Activated CD4-positive, alpha-beta memory T cell treated with anti-CD3 and anti-CD28 coated beads, Interleukin-2, amount 10 ng/mL, durations not matched to agents 7 days and 5 days (primary cell): ENCODE results near the gene USP36. TPM values are rescaled to one million over a fixed set of nuclear protein-coding genes. Genes with fewer than 3 reads are reported as not detected.
A peak's percentile ranks its signal among the peaks of the same experiment; 100 is the strongest.

Experiments
- CTCF ChIA-PET: fragments of 350-600 bp; sonication (Branson Sonifier 250); formaldehyde crosslinking; loops from one replicate; lab custom pipeline; 2021; ENCODE audit warnings: antibody characterized with exemption, inconsistent platforms; lab: Charles Lee
- POLR2A ChIA-PET: fragments of 350-600 bp; sonication (Branson Sonifier 250); formaldehyde crosslinking; loops from one replicate; lab custom pipeline; 2021; ENCODE audit warnings: antibody characterized with exemption; lab: Charles Lee
- DNase-seq: peaks from one replicate; pipeline ENCODE4 v3.0.0-alpha.2; 2020
- H3K27ac Mint-ChIP-seq: one replicate; pipeline ENCODE4 v1.8.0; 2021; ENCODE audit warnings: mild to moderate bottlenecking, mixed read lengths
- H3K27me3 Mint-ChIP-seq: one replicate; pipeline ENCODE4 v1.8.0; 2021; ENCODE audit warnings: mixed read lengths
- H3K36me3 Mint-ChIP-seq: one replicate; pipeline ENCODE4 v1.8.0; 2021; ENCODE audit warnings: low read depth, mixed read lengths
- H3K4me1 Mint-ChIP-seq: one replicate; pipeline ENCODE4 v1.8.0; 2021; ENCODE audit warnings: mixed read lengths
- H3K4me3 Mint-ChIP-seq: one replicate; pipeline ENCODE4 v1.8.0; 2021; ENCODE audit warnings: mild to moderate bottlenecking, mixed read lengths
- H3K9me3 Mint-ChIP-seq: one replicate; pipeline ENCODE4 v1.8.0; 2021; ENCODE audit warnings: mixed read lengths
- total RNA-seq, 2 experiments: library from RNA; stranded (reverse); gene quantifications; one replicate each; pipeline ENCODE4 v1.2.3, GENCODE V29; 2021

The USP36 gene
- total RNA-seq, 2 experiments from 2014 or later = 95.4 to 96.8 TPM

GRCh38 chr17:78791840-78792709 lies 48.5 kb downstream of the USP36 start:
- CTCF ChIA-PET = no interaction called here
- peaks cover 56% of the 10 kb centered on the region for H3K36me3 Mint-ChIP-seq

GRCh38 chr17:78790552-78790951 lies 50.1 kb downstream of the USP36 start:
- no peak overlapping the region for H3K4me3 Mint-ChIP-seq

More at GRCh38 chr17:78791840-78792709, 48.5 kb downstream of the USP36 start:
- peak overlapping the region; percentile 50 for H3K27ac Mint-ChIP-seq
- no peaks in the 10 kb centered on the region for H3K27me3 Mint-ChIP-seq
- no peak for DNase-seq
- POLR2A ChIA-PET = interaction anchor here (3.8 to 29.2 kb wide), 2 partner anchors 12 to 31 kb away, joined by 28 to 861 read pairs; no protein-coding TSS in a partner anchor
- H3K4me1 Mint-ChIP-seq = peaks cover 67% of the 10 kb centered on the region
- H3K4me3 Mint-ChIP-seq = no peak overlapping the region
- H3K9me3 Mint-ChIP-seq = no peaks in the 10 kb centered on the region

GRCh38 chr17:78789663-78790181 lies 50.9 kb downstream of the USP36 start:
- POLR2A ChIA-PET = interaction anchor here (0.8 to 29.2 kb wide), 8 partner anchors 9 to 30 kb away, joined by 3 to 861 read pairs (median 6); no protein-coding TSS in a partner anchor
- H3K27me3 Mint-ChIP-seq = no peaks in the 10 kb centered on the region
- peaks cover 34% of the 10 kb centered on the region for H3K36me3 Mint-ChIP-seq
- CTCF ChIA-PET = interaction anchor here (0.9 to 1.5 kb wide), 5 partner anchors 10 to 52 kb away, joined by 3 to 10 read pairs (median 3); no protein-coding TSS in a partner anchor
- no peak overlapping the region for H3K4me3 Mint-ChIP-seq
- peak overlapping the region; percentile 82 for H3K27ac Mint-ChIP-seq
- H3K4me1 Mint-ChIP-seq = peaks cover 65% of the 10 kb centered on the region
- H3K9me3 Mint-ChIP-seq = no peaks in the 10 kb centered on the region
- no peak for DNase-seq

More at GRCh38 chr17:78790552-78790951, 50.1 kb downstream of the USP36 start:
- ChIA-PET POLR2A (interaction anchor here (0.5 to 29.2 kb wide), 6 partner anchors 10 to 93 kb away, joined by 3 to 861 read pairs (median 10); no protein-coding TSS in a partner anchor), CTCF (interaction anchor here (0.7 to 1.1 kb wide), 3 partner anchors 9 to 256 kb away, joined by 3 read pairs; no protein-coding TSS in a partner anchor)
- DNase-seq = no peak
- peaks cover 64% of the 10 kb centered on the region for H3K4me1 Mint-ChIP-seq
- H3K27ac Mint-ChIP-seq = peak overlapping the region; percentile 19
- H3K36me3 Mint-ChIP-seq = peaks cover 42% of the 10 kb centered on the region
- no peaks in the 10 kb centered on the region for H3K9me3 Mint-ChIP-seq
- no peaks in the 10 kb centered on the region for H3K27me3 Mint-ChIP-seq

GRCh38 chr17:78789149-78789662 lies 51.4 kb downstream of the USP36 start:
- POLR2A ChIA-PET = interaction anchor here (1.0 to 29.2 kb wide), 7 partner anchors 9 to 30 kb away, joined by 3 to 861 read pairs (median 6); no protein-coding TSS in a partner anchor
- Mint-ChIP-seq H3K9me3 (no peaks in the 10 kb centered on the region), H3K4me3 (no peak overlapping the region), H3K27me3 (no peaks in the 10 kb centered on the region), H3K36me3 (peaks cover 30% of the 10 kb centered on the region), H3K27ac (peak overlapping the region; percentile 82), H3K4me1 (peaks cover 67% of the 10 kb centered on the region)
- DNase-seq = no peak
- CTCF ChIA-PET = interaction anchor here (0.9 to 1.5 kb wide), 5 partner anchors 11 to 53 kb away, joined by 3 to 10 read pairs (median 3); no protein-coding TSS in a partner anchor

- no peaks in the 10 kb centered on the region for H3K9me3 Mint-ChIP-seq
- CTCF ChIA-PET = interaction anchor here (1.5 kb wide), 1 partner anchor 16 kb away, joined by 3 read pairs; no protein-coding TSS in a partner anchor
- POLR2A ChIA-PET = interaction anchor here (1.0 to 29.2 kb wide), 5 partner anchors 10 to 31 kb away, joined by 3 to 861 read pairs (median 5); no protein-coding TSS in a partner anchor
- H3K4me1 Mint-ChIP-seq = peaks cover 70% of the 10 kb centered on the region
- no peak overlapping the region for H3K27ac Mint-ChIP-seq
- no peaks in the 10 kb centered on the region for H3K27me3 Mint-ChIP-seq
- no peak for DNase-seq
- no peak overlapping the region for H3K4me3 Mint-ChIP-seq
- peaks cover 29% of the 10 kb centered on the region for H3K36me3 Mint-ChIP-seq
These were observed 52.2 kb downstream of the USP36 start for GRCh38 chr17:78788451-78788850.

DNA sequence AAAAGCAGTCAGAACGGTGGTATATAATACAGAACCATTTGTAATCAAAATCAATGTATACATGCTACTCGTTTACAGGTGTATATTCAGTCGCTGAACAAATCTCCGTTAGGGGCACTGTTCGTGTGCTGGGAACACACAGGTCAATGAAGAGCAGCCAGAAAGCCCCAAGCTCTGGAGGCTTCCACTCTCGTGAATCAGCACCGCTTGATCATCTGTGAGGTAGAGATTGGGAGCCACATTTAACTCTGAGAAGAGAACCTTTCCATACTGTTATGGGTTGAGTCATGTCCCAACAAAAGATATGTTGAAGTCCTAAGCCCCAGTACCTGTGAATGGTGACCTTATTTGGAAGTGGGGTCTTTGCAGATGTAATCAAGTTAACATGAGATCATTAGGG lies 53.2 kb downstream of the USP36 start:
- POLR2A ChIA-PET = interaction anchor here (0.6 to 29.2 kb wide), 2 partner anchors 9 to 26 kb away, joined by 3 to 861 read pairs; no protein-coding TSS in a partner anchor

GRCh38 chr17:78785663-78786057 lies 55.0 kb downstream of the USP36 start:
- peak overlapping the region; percentile 44 for H3K4me3 Mint-ChIP-seq

More for the DNA sequence above, 53.2 kb downstream of the USP36 start:
- H3K27me3 Mint-ChIP-seq = no peaks in the 10 kb centered on the region
- no peak overlapping the region for H3K4me3 Mint-ChIP-seq
- H3K9me3 Mint-ChIP-seq = no peaks in the 10 kb centered on the region
- no peak for DNase-seq
- H3K27ac Mint-ChIP-seq = peak overlapping the region; percentile 16
- peaks cover 75% of the 10 kb centered on the region for H3K4me1 Mint-ChIP-seq
- CTCF ChIA-PET = no interaction called here
- peaks cover 30% of the 10 kb centered on the region for H3K36me3 Mint-ChIP-seq

DNA sequence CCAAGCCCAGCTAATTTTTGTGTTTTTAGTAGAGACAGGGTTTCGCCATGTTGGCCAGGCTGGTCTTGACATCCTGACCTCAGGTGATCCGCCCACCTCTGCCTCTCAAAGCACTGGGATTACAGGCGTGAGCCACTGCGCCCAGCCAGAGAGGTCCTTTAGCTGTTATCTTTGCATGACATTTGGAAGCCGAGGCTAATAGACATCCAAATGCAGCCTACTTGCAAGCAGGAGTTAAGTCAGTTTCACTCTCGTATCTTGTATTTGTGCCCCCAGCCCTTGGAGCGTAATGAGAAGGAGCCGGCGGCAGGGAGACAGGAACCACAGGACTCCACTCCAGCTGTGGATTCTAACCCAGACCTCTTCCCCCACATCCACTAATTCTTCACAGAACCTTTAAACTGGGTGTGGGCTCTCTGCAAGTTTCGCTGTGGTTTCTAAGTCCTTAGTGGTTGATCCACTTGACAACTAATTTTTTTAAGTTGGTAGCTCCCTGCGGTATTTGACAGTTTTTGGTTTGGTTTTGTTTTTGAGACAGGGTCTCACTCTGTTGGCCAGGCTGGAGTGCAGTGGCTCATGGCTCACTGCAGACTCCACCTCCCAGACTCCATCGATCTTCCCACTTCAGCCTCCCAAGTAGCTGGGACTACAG lies 55.5 kb downstream of the USP36 start:
- Mint-ChIP-seq H3K9me3 (no peaks in the 10 kb centered on the region), H3K4me1 (peaks cover 61% of the 10 kb centered on the region), H3K36me3 (peaks cover 26% of the 10 kb centered on the region), H3K4me3 (peak overlapping the region; percentile 40), H3K27ac (peak overlapping the region; percentile 67), H3K27me3 (no peaks in the 10 kb centered on the region)
- CTCF ChIA-PET = interaction anchor here (0.8 to 2.6 kb wide), 8 partner anchors 12 to 288 kb away, joined by 3 to 9 read pairs (median 4); no protein-coding TSS in a partner anchor
- POLR2A ChIA-PET = interaction anchor here (0.7 to 29.2 kb wide), 21 partner anchors 9 to 527 kb away, joined by 3 to 861 read pairs (median 4); partner anchors contain the start of genes SOCS3 and USP36
- DNase-seq = no peak

More at GRCh38 chr17:78785663-78786057, 55.0 kb downstream of the USP36 start:
- no peaks in the 10 kb centered on the region for H3K9me3 Mint-ChIP-seq
- peaks cover 24% of the 10 kb centered on the region for H3K36me3 Mint-ChIP-seq
- DNase-seq = no peak
- H3K27me3 Mint-ChIP-seq = no peaks in the 10 kb centered on the region
- ChIA-PET POLR2A (interaction anchor here (0.6 to 29.2 kb wide), 18 partner anchors 12 to 527 kb away, joined by 3 to 861 read pairs (median 4); no protein-coding TSS in a partner anchor), CTCF (interaction anchor here (0.9 to 2.6 kb wide), 5 partner anchors 12 to 289 kb away, joined by 3 to 9 read pairs (median 6); no protein-coding TSS in a partner anchor)
- peak overlapping the region; percentile 67 for H3K27ac Mint-ChIP-seq
- H3K4me1 Mint-ChIP-seq = peaks cover 64% of the 10 kb centered on the region

- ChIA-PET CTCF (interaction anchor here (1.1 to 2.6 kb wide), 3 partner anchors 35 to 82 kb away, joined by 3 to 9 read pairs (median 4); no protein-coding TSS in a partner anchor), POLR2A (interaction anchor here (0.6 to 29.2 kb wide), 14 partner anchors 10 to 425 kb away, joined by 3 to 861 read pairs (median 4); partner anchors contain the start of genes SOCS3 and USP36)
- DNase-seq = no peak
- no peaks in the 10 kb centered on the region for H3K27me3 Mint-ChIP-seq
- H3K27ac Mint-ChIP-seq = peak overlapping the region; percentile 65
- no peaks in the 10 kb centered on the region for H3K9me3 Mint-ChIP-seq
- H3K4me3 Mint-ChIP-seq = peak overlapping the region; percentile 47
- peaks cover 59% of the 10 kb centered on the region for H3K4me1 Mint-ChIP-seq
- H3K36me3 Mint-ChIP-seq = peaks cover 34% of the 10 kb centered on the region
These were observed 56.3 kb downstream of the USP36 start for GRCh38 chr17:78784352-78784751.

GRCh38 chr17:78783711-78784324 lies 56.8 kb downstream of the USP36 start:
- no peaks in the 10 kb centered on the region for H3K9me3 Mint-ChIP-seq
- no peaks in the 10 kb centered on the region for H3K27me3 Mint-ChIP-seq
- POLR2A ChIA-PET = interaction anchor here (1.3 to 29.2 kb wide), 6 partner anchors 22 to 75 kb away, joined by 4 to 861 read pairs (median 14); partner anchors contain the start of gene USP36
- H3K4me1 Mint-ChIP-seq = peaks cover 58% of the 10 kb centered on the region
- H3K4me3 Mint-ChIP-seq = peak overlapping the region; percentile 84
- peaks cover 38% of the 10 kb centered on the region for H3K36me3 Mint-ChIP-seq
- H3K27ac Mint-ChIP-seq = peak overlapping the region; percentile 65
- CTCF ChIA-PET = interaction anchor here (1.4 to 2.6 kb wide), 2 partner anchors 75 to 82 kb away, joined by 4 to 9 read pairs; no protein-coding TSS in a partner anchor
- DNase-seq = no peak

DNA sequence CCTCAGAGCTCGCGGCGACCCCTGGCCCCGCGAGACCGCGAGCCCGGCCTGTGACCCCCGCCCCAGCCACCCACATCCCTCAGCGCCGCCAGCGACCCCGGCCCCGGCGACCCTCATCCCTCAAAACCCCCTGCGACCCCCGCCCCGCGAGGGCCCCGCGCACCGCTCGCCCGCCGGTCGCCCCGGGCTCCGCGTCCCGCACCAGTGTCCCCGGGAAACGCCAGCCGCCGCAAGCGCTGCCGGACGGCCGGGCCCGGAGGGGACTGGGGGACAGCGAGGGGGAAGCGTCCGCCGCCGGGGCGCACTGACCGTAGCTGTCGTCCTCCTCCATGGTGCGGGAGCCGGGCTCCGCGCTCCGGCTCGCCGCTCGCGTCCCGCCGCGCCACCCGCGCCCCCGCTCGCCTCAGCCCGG lies 58.7 kb downstream of the USP36 start, which contains the start of gene CYTH1:
TSS of gene CYTH1 (minus strand) at position 381 of the 412 bp plus-strand sequence. CDS start at position 331, 50 bp downstream.
- peak within 1 kb of the TSS; percentile 85 for H3K4me3 Mint-ChIP-seq
- DNase-seq = no peak
- H3K27me3 Mint-ChIP-seq = no peaks in the 10 kb centered on the region
- H3K36me3 Mint-ChIP-seq = peaks cover 37% of the 10 kb centered on the region
- no peaks in the 10 kb centered on the region for H3K9me3 Mint-ChIP-seq
- H3K4me1 Mint-ChIP-seq = peaks cover 53% of the 10 kb centered on the region
- ChIA-PET CTCF (no interaction called here), POLR2A (interaction anchor here (1.0 to 29.2 kb wide), 10 partner anchors 14 to 73 kb away, joined by 3 to 861 read pairs (median 4); partner anchors contain the start of gene USP36)
- peak within 1 kb of the TSS; percentile 98 for H3K27ac Mint-ChIP-seq
